SK-N-SH treated with all-trans-retinoic acid at 6 μM for 48 hours (cell line): ENCODE data around the gene KCNJ13.

Experiments
- ATAC-seq: fragments of 200-7000 bp; cut with Tn5 transposase; 3 replicates; pipeline ENCODE4 v1.9.1; 2020; ENCODE audit warnings: mild to moderate bottlenecking, moderate library complexity
- ARNTL ChIP-seq: fragments of 450-650 bp; formaldehyde crosslinking; IDR thresholded peaks from 2 replicates; pipeline ENCODE4 v1.5.0; 2020; ENCODE audit warnings: low read depth, mild to moderate bottlenecking, moderate library complexity, borderline replicate concordance
- BACH2 ChIP-seq: fragments of 250-450 bp; sonication (Bioruptor Pico); IDR thresholded peaks from 2 replicates; pipeline ENCODE4 v1.9.0; 2021; ENCODE audit warnings: mild to moderate bottlenecking, borderline replicate concordance
- CREB5 ChIP-seq: fragments of 250-450 bp; sonication (Bioruptor Pico); IDR thresholded peaks from 2 replicates; pipeline ENCODE4 v1.5.1; 2020; ENCODE audit warnings: low read depth, mild to moderate bottlenecking, moderate library complexity
- CSDC2 ChIP-seq: fragments of 250-450 bp; sonication (Bioruptor Pico); IDR thresholded peaks from 2 replicates; pipeline ENCODE4 v1.5.0; 2020; ENCODE audit warnings: mild to moderate bottlenecking, moderate library complexity
- ESRRG ChIP-seq: fragments of 250-450 bp; sonication (Bioruptor Pico); IDR thresholded peaks from 2 replicates; pipeline ENCODE4 v1.6.1; 2021; ENCODE audit warnings: mild to moderate bottlenecking
- ISL1 ChIP-seq: fragments of 250-450 bp; sonication (Bioruptor Pico); IDR thresholded peaks from 2 replicates; pipeline ENCODE4 v2.1.2; 2022; ENCODE audit warnings: mild to moderate bottlenecking, moderate library complexity
- PATZ1 ChIP-seq: fragments of 250-450 bp; sonication (Bioruptor Pico); IDR thresholded peaks from 2 replicates; pipeline ENCODE4 v1.8.0; 2020; ENCODE audit warnings: mild to moderate bottlenecking, moderate library complexity, borderline replicate concordance
- POU6F1 ChIP-seq: fragments of 250-450 bp; sonication (Bioruptor Pico); IDR thresholded peaks from 2 replicates; pipeline ENCODE4 v1.8.0; 2021; ENCODE audit warnings: low read depth, mild to moderate bottlenecking, moderate library complexity, borderline replicate concordance
- PPARA ChIP-seq: fragments of 250-450 bp; sonication (Bioruptor Pico); IDR thresholded peaks from 2 replicates; pipeline ENCODE4 v1.5.0; 2020; ENCODE audit warnings: mild to moderate bottlenecking, borderline replicate concordance
- SNAI2 ChIP-seq: fragments of 250-450 bp; sonication (Bioruptor Pico); IDR thresholded peaks from 2 replicates; pipeline ENCODE4 v1.5.0; 2020; ENCODE audit warnings: mild to moderate bottlenecking, moderate library complexity
- TCF4 ChIP-seq: fragments of 250-450 bp; sonication (Bioruptor Pico); IDR thresholded peaks from 2 replicates; pipeline ENCODE4 v1.8.0; 2021; ENCODE audit warnings: mild to moderate bottlenecking, moderate library complexity, borderline replicate concordance
- TSHZ2 ChIP-seq: fragments of 250-450 bp; sonication (Bioruptor Pico); IDR thresholded peaks from 2 replicates; pipeline ENCODE4 v1.5.0; 2020; ENCODE audit warnings: mild to moderate bottlenecking, moderate library complexity
- ZC3H10 ChIP-seq: fragments of 250-450 bp; sonication (Bioruptor Pico); IDR thresholded peaks from 2 replicates; pipeline ENCODE4 v1.5.1; 2021; ENCODE audit warnings: mild to moderate bottlenecking, moderate library complexity
- ZFP3 ChIP-seq: fragments of 250-450 bp; sonication (Bioruptor Pico); IDR thresholded peaks from 2 replicates; pipeline ENCODE4 v1.5.0; 2020; ENCODE audit warnings: mild to moderate bottlenecking, moderate library complexity
- ZNF70 ChIP-seq: fragments of 450-650 bp; formaldehyde crosslinking; IDR thresholded peaks from 2 replicates; pipeline ENCODE4 v1.5.0; 2020; ENCODE audit warnings: mild to moderate bottlenecking, moderate library complexity
- ZNF8 ChIP-seq: fragments of 450-650 bp; formaldehyde crosslinking; IDR thresholded peaks from 2 replicates; pipeline ENCODE4 v1.5.0; 2020; ENCODE audit warnings: mild to moderate bottlenecking, moderate library complexity
- TF ChIP-seq, protein P1 (sequence below): fragments of 250-450 bp; sonication (Bioruptor Pico); IDR thresholded peaks from 2 replicates; pipeline ENCODE4 v1.5.1; 2021; ENCODE audit warnings: mild to moderate bottlenecking, moderate library complexity

Gene KCNJ13

DNA sequence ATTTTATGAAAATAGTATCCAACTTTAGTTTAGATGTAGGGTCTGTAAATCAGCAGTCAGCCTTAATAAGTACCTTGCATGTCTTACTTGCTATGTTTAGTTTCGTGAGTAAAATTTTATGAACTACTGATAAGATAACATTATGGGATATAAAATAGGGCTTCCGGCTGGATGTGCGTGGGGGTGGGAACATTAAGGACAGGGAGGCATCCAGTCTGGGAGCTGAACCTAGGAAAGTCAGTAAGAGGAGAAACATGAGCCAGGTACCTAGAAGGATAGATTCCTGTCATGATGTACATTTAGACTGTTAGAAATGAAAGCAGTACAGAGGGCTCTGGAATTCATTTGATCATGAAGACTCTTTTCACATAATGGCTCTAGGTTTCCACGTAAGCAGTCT lies 12.7 kb upstream of the KCNJ13 start:
- TF ChIP-seq, protein P1, sequence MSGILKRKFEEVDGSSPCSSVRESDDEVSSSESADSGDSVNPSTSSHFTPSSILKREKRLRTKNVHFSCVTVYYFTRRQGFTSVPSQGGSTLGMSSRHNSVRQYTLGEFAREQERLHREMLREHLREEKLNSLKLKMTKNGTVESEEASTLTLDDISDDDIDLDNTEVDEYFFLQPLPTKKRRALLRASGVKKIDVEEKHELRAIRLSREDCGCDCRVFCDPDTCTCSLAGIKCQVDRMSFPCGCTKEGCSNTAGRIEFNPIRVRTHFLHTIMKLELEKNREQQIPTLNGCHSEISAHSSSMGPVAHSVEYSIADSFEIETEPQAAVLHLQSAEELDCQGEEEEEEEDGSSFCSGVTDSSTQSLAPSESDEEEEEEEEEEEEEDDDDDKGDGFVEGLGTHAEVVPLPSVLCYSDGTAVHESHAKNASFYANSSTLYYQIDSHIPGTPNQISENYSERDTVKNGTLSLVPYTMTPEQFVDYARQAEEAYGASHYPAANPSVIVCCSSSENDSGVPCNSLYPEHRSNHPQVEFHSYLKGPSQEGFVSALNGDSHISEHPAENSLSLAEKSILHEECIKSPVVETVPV, result no peak
- TF ChIP-seq CSDC2 (CRISPR knock-in tag), result no peak
- ATAC-seq, result no peak

DNA sequence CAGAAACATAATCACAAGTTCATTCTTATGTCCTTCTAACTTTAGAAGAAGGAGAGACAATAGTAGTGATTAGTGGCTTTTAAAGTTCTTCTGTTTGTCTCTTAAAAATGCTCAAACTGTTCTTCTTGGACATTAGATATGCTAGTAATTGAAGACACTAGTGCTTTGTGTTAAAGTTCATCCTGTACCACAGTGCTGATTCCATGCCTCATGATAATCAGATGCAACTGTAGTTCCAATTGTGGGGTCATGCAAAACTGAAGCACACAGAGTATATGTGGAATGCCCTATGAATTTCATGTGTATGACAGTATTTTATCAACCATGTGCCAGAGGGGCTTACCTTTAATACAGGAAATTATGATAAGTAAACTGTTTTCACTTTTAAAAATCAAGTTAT lies 11.4 kb upstream of the KCNJ13 start:
- TF ChIP-seq TCF4 (CRISPR knock-in tag), result no peak
- no peak for TF ChIP-seq ISL1 (CRISPR knock-in tag)
- no peak for TF ChIP-seq BACH2
- no peak for TF ChIP-seq TSHZ2 (CRISPR knock-in tag)
- TF ChIP-seq ARNTL (CRISPR knock-in tag), result no peak
- TF ChIP-seq SNAI2 (CRISPR knock-in tag), result no peak
- TF ChIP-seq CREB5 (CRISPR knock-in tag), result no peak
- no peak for TF ChIP-seq ZFP3
- TF ChIP-seq ESRRG (CRISPR knock-in tag), result no peak
- no peak for ATAC-seq

- no peak for TF ChIP-seq ARNTL (CRISPR knock-in tag)
- ATAC-seq, result no peak
These were observed 6.9 kb upstream of the KCNJ13 start for GRCh38 chr2:232783278-232783677.

GRCh38 chr2:232781765-232782164 lies 5.4 kb upstream of the KCNJ13 start:
- TF ChIP-seq, protein P1, result no peak
- TF ChIP-seq ZC3H10 (CRISPR knock-in tag) (0 out of 2 replicates have a peak, but pooled peaks have one; percentile 11), POU6F1 (CRISPR knock-in tag) (no peak), ISL1 (CRISPR knock-in tag) (peak; percentile 74), ZNF8 (CRISPR knock-in tag) (no peak), ZNF70 (CRISPR knock-in tag) (no peak), PPARA (no peak), PATZ1 (CRISPR knock-in tag) (peak; percentile 43; the same call in 1 of the 2 replicates), SNAI2 (CRISPR knock-in tag) (no peak)
- TF ChIP-seq, all 23 proteins: peak for 3
- ATAC-seq, result peak; percentile 97
